A549 (cell line): Measurements from ENCODE around the gene HDAC2. TPM values are rescaled to one million over a fixed set of nuclear protein-coding genes. Genes with fewer than 3 reads are reported as not detected.

ENCODE experiments used
- ATAC-seq, 2 experiments: fragments of 200-7000 bp in 1 of 2; fragments of >200 bp in 1 of 2; cut with Nextera tagmentation in 1 of 2; cut with Tn5 transposase in 1 of 2; 3 replicates each; pipeline versions ENCODE4 v1.8.0 to v1.9.1; 2018 to 2020; ENCODE audit warnings: mild to moderate bottlenecking in 1 of 2, moderate library complexity in 1 of 2
- CTCF ChIA-PET: fragments of 300-600 bp; sonication (Branson Sonifier 250); formaldehyde crosslinking; extraction: SDS; loops from one replicate; lab custom pipeline; 2021; ENCODE audit warnings: antibody characterized with exemption, inconsistent platforms; lab: Yijun Ruan, JAX
- POLR2A ChIA-PET: fragments of 350-600 bp; formaldehyde crosslinking; extraction: SDS; loops from one replicate; lab custom pipeline; 2021; ENCODE audit warnings: antibody characterized with exemption, inconsistent platforms; lab: Yijun Ruan, JAX
- DNase-seq, 2 experiments: peaks; one replicate each; pipeline versions ENCODE4 v3.0.0 to v3.0.0-alpha.2; 2011 to 2016; ENCODE audit warnings: low read depth in 1 of 2, low spot score in 1 of 2
- FAIRE-seq: peaks from 2 replicates; lab custom pipeline; 2011; peaks lifted over from hg19 to GRCh38; lab: Jason Lieb, UNC
- H3K27ac ChIP-seq, 2 experiments: fragments of >200 bp; sonication (Bioruptor Twin); formaldehyde crosslinking; 3 replicates each; pipeline ENCODE4 v1.5.1; 2016 to 2017
- H3K4me1 ChIP-seq: fragments of >200 bp; sonication (Bioruptor Twin); formaldehyde crosslinking; 3 replicates; pipeline ENCODE4 v1.6.1; 2016
- H3K4me2 ChIP-seq: fragments of >200 bp; sonication (Bioruptor Twin); formaldehyde crosslinking; 3 replicates; pipeline ENCODE4 v1.6.1; 2016
- H3K4me3 ChIP-seq: fragments of >200 bp; sonication (Bioruptor Twin); formaldehyde crosslinking; 3 replicates; pipeline ENCODE4 v1.5.1; 2016
- H3K9me3 ChIP-seq: fragments of >200 bp; sonication (Bioruptor Twin); formaldehyde crosslinking; 3 replicates; pipeline ENCODE4 v1.6.1; 2016
- EHMT2 ChIP-seq: fragments of 200-600 bp; sonication (generic); IDR thresholded peaks from 2 replicates; pipeline ENCODE4 v1.6.1; 2016; ENCODE audit warnings: antibody characterized with exemption, low read depth, mild to moderate bottlenecking, moderate library complexity
- HOXB5 ChIP-seq: fragments of 250-450 bp; sonication (Bioruptor Pico); IDR thresholded peaks from 2 replicates; pipeline ENCODE4 v1.5.0; 2020; ENCODE audit warnings: mild to moderate bottlenecking, moderate library complexity
- JUN ChIP-seq, 2 experiments: fragments of >200 bp; sonication (Bioruptor Twin); formaldehyde crosslinking; IDR thresholded peaks; 2 replicates in 1 of 2; 3 replicates in 1 of 2; pipeline ENCODE4 v1.6.1; 2016 to 2017
- MYC ChIP-seq: IDR thresholded peaks from 2 replicates; pipeline ENCODE4 v1.6.1; 2012; ENCODE audit warnings: mild to moderate bottlenecking, inconsistent platforms, low read length, improper control_type of control experiment, borderline replicate concordance
- ZSCAN20 ChIP-seq: fragments of 250-450 bp; sonication (Bioruptor Pico); IDR thresholded peaks from 2 replicates; pipeline ENCODE4 v1.8.0; 2022; ENCODE audit warnings: mild to moderate bottlenecking, moderate library complexity
- WGBS: methylation state at CpG from one replicate; pipeline ENCODE4 v1.1.6; 2017; ENCODE audit errors: missing lambda C conversion rate; 5-methylcytosine and 5-hydroxymethylcytosine counted together
- polyA plus RNA-seq, 4 experiments: library from polyadenylated mRNA; depleted of rRNA in 3 of 4; stranded (reverse); fragments of >200 nt; fragmentation: RNase III in 1 of 4; extraction: RNeasy Plus Mini Kit Qiagen cat#74134 plus additional on column Dnase treatment in 1 of 4; gene quantifications; 2 replicates in 3 of 4; 3 replicates in 1 of 4; pipeline ENCODE4 v1.2.3, GENCODE V29; 2011 to 2017
- TF ChIP-seq, protein P1 (sequence below): fragments of >200 bp; sonication (Bioruptor Twin); formaldehyde crosslinking; IDR thresholded peaks from 3 replicates; pipeline ENCODE4 v1.5.1; 2016
- TF ChIP-seq, protein P2 (sequence below): IDR thresholded peaks from 2 replicates; pipeline ENCODE4 v1.6.1; 2012
- TF ChIP-seq, protein P3 (sequence below): fragments of 200-600 bp; sonication (generic); IDR thresholded peaks from 2 replicates; pipeline ENCODE4 v1.6.1; 2016; ENCODE audit warnings: antibody characterized with exemption, mild to moderate bottlenecking, moderate library complexity

Gene HDAC2
- polyA plus RNA-seq, 2 of the 4 experiments (the other 2 are of a cell fraction), result 103 to 183 TPM

DNA sequence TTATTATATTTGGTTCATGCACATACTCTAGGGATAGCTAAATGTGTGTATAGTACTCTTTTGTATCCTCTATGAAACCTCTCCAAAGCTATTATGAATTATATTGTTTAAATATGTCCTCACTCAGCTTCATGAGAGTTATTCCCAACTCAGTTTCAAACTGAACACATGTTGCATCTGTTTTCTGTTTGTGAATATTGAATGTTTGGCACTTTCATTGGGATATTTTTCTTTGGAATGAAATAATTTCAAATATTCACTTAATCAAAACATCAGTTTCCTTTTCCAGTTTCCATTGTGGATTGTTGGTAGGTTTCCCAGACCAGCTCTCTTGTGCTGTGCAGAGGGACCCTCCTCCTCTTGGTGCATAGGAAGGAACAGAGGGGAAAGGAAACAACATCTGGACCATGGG, 46.6 kb downstream of the HDAC2 start:
- no peak for ATAC-seq
- no peak overlapping the region for H3K4me3 ChIP-seq
- CTCF ChIA-PET, result interaction anchor here (1.2 kb wide), 1 partner anchor 15 kb away, joined by 3 read pairs; no protein-coding TSS in a partner anchor
- TF ChIP-seq, protein P1, sequence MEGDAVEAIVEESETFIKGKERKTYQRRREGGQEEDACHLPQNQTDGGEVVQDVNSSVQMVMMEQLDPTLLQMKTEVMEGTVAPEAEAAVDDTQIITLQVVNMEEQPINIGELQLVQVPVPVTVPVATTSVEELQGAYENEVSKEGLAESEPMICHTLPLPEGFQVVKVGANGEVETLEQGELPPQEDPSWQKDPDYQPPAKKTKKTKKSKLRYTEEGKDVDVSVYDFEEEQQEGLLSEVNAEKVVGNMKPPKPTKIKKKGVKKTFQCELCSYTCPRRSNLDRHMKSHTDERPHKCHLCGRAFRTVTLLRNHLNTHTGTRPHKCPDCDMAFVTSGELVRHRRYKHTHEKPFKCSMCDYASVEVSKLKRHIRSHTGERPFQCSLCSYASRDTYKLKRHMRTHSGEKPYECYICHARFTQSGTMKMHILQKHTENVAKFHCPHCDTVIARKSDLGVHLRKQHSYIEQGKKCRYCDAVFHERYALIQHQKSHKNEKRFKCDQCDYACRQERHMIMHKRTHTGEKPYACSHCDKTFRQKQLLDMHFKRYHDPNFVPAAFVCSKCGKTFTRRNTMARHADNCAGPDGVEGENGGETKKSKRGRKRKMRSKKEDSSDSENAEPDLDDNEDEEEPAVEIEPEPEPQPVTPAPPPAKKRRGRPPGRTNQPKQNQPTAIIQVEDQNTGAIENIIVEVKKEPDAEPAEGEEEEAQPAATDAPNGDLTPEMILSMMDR, result no peak
- TF ChIP-seq, protein P2, sequence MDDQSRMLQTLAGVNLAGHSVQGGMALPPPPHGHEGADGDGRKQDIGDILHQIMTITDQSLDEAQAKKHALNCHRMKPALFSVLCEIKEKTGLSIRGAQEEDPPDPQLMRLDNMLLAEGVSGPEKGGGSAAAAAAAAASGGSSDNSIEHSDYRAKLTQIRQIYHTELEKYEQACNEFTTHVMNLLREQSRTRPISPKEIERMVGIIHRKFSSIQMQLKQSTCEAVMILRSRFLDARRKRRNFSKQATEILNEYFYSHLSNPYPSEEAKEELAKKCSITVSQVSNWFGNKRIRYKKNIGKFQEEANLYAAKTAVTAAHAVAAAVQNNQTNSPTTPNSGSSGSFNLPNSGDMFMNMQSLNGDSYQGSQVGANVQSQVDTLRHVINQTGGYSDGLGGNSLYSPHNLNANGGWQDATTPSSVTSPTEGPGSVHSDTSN, result no peak
- TF ChIP-seq, all 56 proteins: peak for 0
- no peak for DNase-seq
- Histone ChIP-seq H3K4me2 (no peak overlapping the region), H3K9me3 (no peaks in the 10 kb centered on the region), H3K27ac (no peak overlapping the region), H3K4me1 (no peaks in the 10 kb centered on the region)
- FAIRE-seq, result no peak
- POLR2A ChIA-PET, result no interaction called here

GRCh38 chr6:113923526-113923925, 47.4 kb downstream of the HDAC2 start:
- CTCF ChIA-PET, result no interaction called here
- no peak for ATAC-seq
- Histone ChIP-seq H3K4me3 (no peak overlapping the region), H3K4me1 (no peaks in the 10 kb centered on the region), H3K4me2 (no peak overlapping the region), H3K9me3 (no peaks in the 10 kb centered on the region), H3K27ac (no peak overlapping the region)
- POLR2A ChIA-PET, result no interaction called here
- no peak for FAIRE-seq
- TF ChIP-seq, protein P3, sequence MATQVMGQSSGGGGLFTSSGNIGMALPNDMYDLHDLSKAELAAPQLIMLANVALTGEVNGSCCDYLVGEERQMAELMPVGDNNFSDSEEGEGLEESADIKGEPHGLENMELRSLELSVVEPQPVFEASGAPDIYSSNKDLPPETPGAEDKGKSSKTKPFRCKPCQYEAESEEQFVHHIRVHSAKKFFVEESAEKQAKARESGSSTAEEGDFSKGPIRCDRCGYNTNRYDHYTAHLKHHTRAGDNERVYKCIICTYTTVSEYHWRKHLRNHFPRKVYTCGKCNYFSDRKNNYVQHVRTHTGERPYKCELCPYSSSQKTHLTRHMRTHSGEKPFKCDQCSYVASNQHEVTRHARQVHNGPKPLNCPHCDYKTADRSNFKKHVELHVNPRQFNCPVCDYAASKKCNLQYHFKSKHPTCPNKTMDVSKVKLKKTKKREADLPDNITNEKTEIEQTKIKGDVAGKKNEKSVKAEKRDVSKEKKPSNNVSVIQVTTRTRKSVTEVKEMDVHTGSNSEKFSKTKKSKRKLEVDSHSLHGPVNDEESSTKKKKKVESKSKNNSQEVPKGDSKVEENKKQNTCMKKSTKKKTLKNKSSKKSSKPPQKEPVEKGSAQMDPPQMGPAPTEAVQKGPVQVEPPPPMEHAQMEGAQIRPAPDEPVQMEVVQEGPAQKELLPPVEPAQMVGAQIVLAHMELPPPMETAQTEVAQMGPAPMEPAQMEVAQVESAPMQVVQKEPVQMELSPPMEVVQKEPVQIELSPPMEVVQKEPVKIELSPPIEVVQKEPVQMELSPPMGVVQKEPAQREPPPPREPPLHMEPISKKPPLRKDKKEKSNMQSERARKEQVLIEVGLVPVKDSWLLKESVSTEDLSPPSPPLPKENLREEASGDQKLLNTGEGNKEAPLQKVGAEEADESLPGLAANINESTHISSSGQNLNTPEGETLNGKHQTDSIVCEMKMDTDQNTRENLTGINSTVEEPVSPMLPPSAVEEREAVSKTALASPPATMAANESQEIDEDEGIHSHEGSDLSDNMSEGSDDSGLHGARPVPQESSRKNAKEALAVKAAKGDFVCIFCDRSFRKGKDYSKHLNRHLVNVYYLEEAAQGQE, result no peak
- TF ChIP-seq, protein P1, result no peak
- no peak for DNase-seq

DNA sequence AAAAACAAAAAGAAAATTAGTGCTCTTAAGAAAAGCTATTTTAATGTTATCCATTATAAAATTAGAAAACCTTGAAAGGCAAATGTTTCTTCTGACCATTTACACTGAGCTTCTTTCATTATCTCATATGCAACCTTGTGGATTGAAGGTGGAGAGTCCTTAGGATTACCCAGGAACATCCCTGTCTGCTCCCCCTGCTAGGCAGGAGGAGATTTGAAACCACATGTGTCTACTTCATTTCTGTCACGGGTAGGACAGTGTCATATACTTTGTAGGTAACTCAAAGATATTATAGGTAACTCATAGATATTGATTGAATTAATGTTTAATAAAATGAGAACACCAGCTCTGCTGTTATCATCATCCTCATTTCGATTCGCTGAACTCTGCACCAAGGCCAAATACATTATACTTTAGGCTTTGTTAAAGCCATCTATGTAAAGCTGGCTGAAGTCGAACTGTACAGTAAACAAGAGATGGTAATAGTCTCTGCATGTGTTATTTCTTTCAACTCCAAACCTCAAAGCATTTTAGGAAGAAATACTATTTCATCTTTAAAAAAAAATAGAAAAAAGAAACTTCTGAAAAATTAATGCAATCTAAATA, 49.5 kb downstream of the HDAC2 start:
- no peak for DNase-seq
- no peak for TF ChIP-seq JUN (IDR thresholded peaks at IDR 0.05)
- TF ChIP-seq EHMT2, result no peak
- no peak for TF ChIP-seq HOXB5 (CRISPR knock-in tag)
- TF ChIP-seq ZSCAN20, result no peak
- no peak for TF ChIP-seq MYC
- TF ChIP-seq, all 56 proteins: peak for 0
- Histone ChIP-seq H3K4me3 (no peak overlapping the region), H3K4me1 (no peaks in the 10 kb centered on the region), H3K4me2 (no peak overlapping the region), H3K27ac (no peak overlapping the region), H3K9me3 (no peaks in the 10 kb centered on the region)
- CTCF ChIA-PET, result interaction anchor here (0.7 to 1.5 kb wide), 3 partner anchors 12 to 1741 kb away, joined by 3 to 4 read pairs (median 4); no protein-coding TSS in a partner anchor
- 64% methylated on average over 4 of the region's 4 CpGs for WGBS
- ATAC-seq (no peak), FAIRE-seq (no peak)
- POLR2A ChIA-PET, result no interaction called here
